ENCODE measurements around the gene ZNF841.
A peak's percentile ranks its signal among the peaks of the same experiment; 100 is the strongest.
"Not testable (repeated sequence)": the region's sequence is repeated elsewhere in the genome, so short reads cannot be mapped to it uniquely, and the experiment has no call there.

ZNF841 gene

GRCh38 chr19:52066258-52066863, 29.2 kb downstream of the ZNF841 start:
- DNase-seq = no peak

DNA sequence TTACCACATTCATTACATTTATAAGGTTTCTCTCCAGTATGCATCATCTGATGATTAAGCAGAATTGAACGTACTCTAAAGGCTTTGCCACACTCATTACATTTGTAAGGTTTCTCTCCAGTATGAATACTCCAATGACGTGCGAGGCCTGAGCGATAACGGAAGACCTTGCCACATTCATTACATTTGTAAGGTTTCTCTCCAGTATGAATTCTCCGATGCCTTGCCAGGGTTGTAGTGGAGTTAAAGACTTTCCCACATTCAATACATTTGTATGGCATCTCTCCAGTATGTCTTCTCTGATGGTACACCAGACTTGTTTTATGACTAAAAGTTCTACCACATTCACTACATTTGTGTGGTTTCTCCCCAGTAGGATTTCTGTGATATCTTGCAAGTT, 30.2 kb downstream of the ZNF841 start:
- DNase-seq = no peak

DNA sequence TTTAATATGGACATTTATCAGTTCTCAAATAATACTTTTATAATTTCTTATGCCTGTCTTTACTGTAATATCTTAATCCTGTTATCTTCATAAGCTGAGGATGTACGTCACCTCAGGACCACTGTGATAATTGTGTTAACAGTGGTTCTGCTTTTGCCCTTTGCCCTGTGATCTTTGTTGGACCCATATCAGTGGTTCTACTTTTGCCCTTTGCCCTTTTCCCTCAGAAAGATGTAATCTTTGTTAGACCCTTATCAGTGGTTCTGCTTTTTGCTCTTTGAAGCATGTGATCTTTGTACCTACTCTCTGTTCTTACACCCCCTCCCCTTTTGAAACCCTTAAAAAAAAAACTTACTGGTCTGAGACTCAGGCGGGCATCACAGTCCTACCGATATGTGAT, 39.1 kb downstream of the ZNF841 start:
- not testable (repeated sequence) for DNase-seq

GRCh38 chr19:52051736-52052135, 43.8 kb downstream of the ZNF841 start:
- DNase-seq = not testable (repeated sequence)

DNA sequence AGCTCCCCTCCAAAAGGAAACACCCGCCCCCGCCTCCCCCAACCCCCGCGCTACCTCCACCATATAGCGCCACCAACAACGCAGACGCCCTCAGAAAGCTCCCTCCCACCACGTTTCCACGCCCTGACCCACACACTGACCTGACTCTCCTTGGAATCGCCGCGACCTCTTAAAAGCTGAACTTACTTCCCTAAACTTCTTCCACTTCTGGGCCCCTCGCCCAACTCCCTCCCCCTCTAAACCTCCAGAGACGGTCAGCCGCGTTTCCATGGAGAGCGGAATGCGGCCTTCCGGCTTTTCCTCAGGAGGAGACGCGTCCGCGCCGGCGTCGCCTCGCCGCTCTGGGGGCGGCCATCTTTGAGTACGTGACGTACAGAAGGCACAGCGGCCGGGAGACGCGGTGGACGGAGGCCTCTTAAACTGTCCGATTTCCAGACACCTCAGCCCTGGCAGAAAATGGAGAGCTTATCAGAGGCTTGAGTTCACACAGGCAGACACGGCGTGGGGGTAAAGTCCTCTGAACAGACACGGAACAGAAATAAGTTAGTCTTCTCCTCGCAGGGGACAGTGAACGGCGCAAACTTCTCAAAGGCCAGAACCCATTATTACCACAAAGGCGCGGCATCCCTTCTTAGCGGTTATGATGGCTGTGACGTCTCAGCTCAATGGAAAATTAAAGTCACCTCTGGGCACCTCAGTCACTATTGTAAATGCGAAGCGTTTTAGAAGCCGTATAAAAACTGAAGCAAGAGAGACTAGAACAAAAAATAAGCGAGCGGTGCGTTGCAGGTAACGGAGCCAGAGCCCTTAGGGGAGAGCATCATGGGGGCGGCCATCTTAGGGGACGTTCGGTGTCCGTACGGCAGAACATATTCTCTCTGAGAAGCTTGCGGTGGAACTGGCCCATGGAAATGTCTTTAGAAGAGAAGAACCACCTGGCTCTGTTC, 46.7 kb downstream of the ZNF841 start, which contains the start of gene ZNF432:
Gene ZNF432, minus strand, starts transcription at position 284 of the 947 bp plus-strand sequence. CDS start 1,970 bp downstream, outside the sequence.
- DNase-seq = peak; percentile 78 to 79

- no peak for DNase-seq
These were observed 56.4 kb downstream of the ZNF841 start for GRCh38 chr19:52039169-52039568.

DNA sequence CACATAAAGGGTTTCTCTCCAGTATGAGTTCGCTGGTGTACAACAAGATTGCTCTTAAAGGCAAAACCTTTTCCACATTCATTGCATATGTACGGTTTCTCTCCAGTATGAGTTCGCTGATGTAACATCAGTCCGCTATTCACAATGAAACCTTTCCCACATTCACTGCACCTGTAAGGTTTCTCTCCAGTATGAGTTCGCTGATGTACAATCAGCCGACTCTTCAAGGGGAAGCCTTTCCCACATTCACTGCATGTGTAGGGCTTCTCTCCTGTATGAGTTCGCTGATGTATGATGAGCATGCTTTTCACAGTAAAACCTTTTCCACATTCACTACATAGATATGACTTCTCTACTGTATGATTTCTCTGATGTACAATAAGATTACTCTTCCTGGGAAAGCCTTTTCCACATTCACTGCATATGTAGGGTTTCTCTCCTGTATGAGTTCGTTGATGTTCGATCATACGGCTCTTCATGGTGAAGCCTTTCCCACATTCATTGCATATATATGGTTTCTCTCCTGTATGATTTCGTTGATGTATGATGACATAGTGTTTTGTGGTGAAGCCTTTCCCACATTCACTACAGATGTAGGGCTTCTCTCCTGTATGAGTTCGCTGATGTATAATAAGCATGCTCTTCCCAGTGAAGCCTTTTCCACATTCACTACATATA, 61.4 kb downstream of the ZNF841 start:
- DNase-seq = no peak

- no peak for DNase-seq
These were observed 66.8 kb downstream of the ZNF841 start for GRCh38 chr19:52028780-52029123.

DNA sequence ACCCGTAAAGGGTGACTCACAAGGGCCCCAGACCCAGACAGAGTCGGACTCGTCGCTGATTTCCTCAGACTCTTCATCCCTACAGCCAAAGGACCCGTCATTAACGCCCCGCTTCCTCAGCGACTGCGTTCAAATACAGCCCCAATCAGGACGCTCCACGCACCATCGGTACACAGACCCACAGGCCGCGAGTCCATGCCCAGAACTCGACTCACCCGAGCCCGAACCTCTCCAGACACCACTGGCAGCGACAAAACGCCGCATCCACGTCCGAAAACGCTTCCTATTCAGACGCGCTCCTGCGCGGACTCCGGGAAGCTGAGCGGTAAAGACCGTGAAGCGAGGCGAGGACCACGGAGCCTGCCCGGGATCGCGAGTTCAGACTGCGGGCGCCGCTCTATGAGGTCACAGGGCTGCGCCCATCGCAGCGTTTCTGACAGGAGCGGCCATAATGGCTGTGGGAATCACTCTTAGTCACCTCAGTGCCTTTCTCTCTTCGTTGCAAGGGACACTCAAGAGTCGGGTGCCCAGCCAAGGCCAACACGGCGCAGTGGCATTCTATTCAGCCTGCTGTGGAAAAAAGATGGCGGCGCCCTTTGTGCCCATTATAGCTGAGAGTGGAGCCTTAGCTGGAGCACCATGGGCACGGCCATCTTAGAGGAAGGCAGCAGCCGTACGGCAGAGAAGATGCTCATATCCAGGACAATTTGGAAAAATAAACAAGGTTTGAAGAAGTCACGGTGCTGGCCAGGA, 67.4 kb downstream of the ZNF841 start, which contains the start of gene ZNF614:
Gene ZNF614, minus strand, starts transcription at position 353 of the 753 bp plus-strand sequence. CDS start 2,634 bp downstream, outside the sequence.
- peak; percentile 81 to 82 for DNase-seq

- DNase-seq = not testable (repeated sequence)
These were observed 69.1 kb downstream of the ZNF841 start for GRCh38 chr19:52026255-52026990.

DNA sequence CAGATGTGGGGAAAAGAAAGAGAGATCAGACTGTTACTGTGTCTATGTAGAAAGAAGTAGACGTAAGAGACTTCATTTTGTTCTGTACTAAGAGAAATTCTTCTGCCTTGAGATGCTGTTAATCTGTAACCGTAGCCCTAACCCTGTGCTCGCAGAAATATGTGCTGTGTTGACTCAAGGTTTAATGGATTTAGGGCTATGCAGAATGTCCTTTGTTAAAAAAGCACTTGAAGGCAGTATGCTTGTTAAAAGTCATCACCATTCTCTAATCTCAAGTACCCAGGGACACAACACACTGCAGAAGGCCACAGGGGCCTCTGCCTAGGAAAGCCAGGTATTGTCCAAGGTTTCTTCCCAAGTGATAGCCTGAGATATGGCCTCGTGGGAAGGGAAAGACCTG, 71.1 kb downstream of the ZNF841 start:
- DNase-seq = not testable (repeated sequence)

DNA sequence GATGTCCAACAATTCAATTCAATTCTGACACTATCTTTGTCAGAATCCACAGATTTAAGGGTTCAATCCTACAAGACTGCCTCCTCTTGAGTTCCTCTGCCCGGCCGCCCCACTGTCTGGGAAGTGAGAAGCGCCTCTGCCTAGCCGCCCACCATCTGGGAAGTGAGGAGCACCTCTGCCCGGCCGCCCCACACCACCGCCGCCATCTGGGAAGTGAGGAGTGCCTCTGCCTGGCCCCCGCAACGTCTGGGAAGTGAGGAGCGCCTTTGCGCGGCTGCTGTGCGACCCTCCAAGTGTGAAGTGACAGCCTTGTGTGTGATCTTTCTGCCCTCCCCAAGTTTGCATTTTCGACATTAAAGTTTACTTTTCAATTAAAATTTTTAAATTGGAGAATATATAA, 73.4 kb downstream of the ZNF841 start:
- no peak for DNase-seq

DNA sequence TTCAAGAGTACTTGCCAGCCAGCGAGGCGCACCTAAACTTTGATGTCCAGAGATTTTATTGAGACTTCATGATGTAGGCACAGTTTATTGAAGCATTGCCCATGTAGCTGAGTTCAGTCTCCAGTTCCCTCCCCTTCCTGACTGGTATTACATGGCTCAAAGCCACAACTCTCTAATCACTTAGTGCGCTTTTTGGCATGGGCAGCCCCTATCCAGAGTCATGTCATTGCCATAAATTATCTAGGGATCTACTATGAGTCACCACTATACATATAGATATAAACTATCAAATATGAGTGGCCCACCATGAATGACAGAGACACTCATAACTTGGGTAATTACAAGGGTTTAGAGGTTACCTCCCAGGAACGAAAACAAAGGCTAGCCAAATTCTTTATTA, 75.1 kb downstream of the ZNF841 start:
- DNase-seq = no peak
